Measurements from ENCODE around the gene SP140. TPM values are rescaled to one million over a fixed set of nuclear protein-coding genes. Genes with fewer than 3 reads are reported as not detected.

Gene SP140
- total RNA-seq, 2 experiments from 2014 or later, result 51.2 to 55.1 TPM

DNA sequence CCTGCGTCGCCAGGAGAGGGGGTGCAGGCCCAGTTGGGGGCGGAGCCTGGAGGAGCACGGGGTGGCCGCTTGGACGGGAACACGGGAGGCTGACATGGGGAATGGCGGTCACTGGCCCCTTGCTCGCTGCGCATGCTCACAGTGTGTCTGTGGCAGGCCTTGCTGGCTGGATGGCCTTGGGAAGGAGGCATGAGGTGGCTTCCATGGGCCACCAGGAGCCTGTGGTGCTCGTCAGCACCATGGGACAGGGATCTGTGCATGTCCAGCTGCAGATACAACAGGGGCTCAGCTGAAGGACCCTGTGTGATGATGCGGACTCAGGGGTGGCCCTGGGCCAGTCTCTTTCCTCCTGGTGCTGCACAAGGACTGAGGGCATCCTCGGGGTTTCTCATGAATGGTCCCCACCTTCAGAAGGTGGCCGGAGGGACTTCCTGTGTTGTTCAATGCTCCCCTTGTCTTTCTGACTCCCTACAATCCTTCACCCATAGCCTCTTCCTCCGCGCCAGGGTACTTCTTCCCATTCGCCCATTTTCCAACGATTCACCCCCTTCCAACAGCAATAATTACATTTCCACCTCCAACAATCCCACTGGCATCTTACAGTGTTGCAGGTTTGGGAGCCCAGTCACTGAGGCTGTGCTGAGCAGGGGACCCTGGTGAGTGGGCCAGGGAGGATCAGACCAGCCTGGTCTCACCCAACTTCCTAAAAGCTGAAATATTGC lies 98.0 kb downstream of the SP140 start:
- Histone ChIP-seq H3K36me3 (ENCODE audit: insufficient read depth, low read length) (peaks cover 5% of the 10 kb centered on the region), H3K9me3 (ENCODE audit: control insufficient read depth in 1 of 2, insufficient read depth in 1 of 2, low read length in 2 of 2) (peaks cover 0 to 8% of the 10 kb centered on the region in 2 experiments), H3K27me3 (ENCODE audit: control insufficient read depth in 1 of 2, insufficient read depth in 2 of 2, low read length in 2 of 2) (no peaks in the 10 kb centered on the region), H3K4me3 (ENCODE audit: low read length) (no peak overlapping the region), H3K4me1 (ENCODE audit: insufficient read depth, low read length) (peaks cover 58% of the 10 kb centered on the region), H3K27ac (ENCODE audit: low read depth in 1 of 2, low read length in 2 of 2) (no peak overlapping the region)
- Mint-ChIP-seq H3K9me3 (no peaks in the 10 kb centered on the region), H3K4me1 (ENCODE audit: low read depth) (peaks cover 84% of the 10 kb centered on the region), H3K27me3 (no peaks in the 10 kb centered on the region), H3K36me3 (ENCODE audit: low read depth) (peaks cover 9% of the 10 kb centered on the region), H3K4me3 (peak overlapping the region; percentile 2), H3K27ac (peak overlapping the region; percentile 49)
- CTCF ChIA-PET, result no interaction called here
- DNase-seq, result no peak
- POLR2A ChIA-PET, result interaction anchor here (0.9 to 1.2 kb wide), 2 partner anchors 9 kb away, joined by 3 read pairs; no protein-coding TSS in a partner anchor
- no peak for ATAC-seq (ENCODE audit: poor library complexity)
- TF ChIP-seq, protein P1, sequence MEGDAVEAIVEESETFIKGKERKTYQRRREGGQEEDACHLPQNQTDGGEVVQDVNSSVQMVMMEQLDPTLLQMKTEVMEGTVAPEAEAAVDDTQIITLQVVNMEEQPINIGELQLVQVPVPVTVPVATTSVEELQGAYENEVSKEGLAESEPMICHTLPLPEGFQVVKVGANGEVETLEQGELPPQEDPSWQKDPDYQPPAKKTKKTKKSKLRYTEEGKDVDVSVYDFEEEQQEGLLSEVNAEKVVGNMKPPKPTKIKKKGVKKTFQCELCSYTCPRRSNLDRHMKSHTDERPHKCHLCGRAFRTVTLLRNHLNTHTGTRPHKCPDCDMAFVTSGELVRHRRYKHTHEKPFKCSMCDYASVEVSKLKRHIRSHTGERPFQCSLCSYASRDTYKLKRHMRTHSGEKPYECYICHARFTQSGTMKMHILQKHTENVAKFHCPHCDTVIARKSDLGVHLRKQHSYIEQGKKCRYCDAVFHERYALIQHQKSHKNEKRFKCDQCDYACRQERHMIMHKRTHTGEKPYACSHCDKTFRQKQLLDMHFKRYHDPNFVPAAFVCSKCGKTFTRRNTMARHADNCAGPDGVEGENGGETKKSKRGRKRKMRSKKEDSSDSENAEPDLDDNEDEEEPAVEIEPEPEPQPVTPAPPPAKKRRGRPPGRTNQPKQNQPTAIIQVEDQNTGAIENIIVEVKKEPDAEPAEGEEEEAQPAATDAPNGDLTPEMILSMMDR (IDR thresholded peaks at IDR 0.05), result no peak
- intact Hi-C loops (cut with DNase I, micrococcal nuclease), result no loop called here

DNA sequence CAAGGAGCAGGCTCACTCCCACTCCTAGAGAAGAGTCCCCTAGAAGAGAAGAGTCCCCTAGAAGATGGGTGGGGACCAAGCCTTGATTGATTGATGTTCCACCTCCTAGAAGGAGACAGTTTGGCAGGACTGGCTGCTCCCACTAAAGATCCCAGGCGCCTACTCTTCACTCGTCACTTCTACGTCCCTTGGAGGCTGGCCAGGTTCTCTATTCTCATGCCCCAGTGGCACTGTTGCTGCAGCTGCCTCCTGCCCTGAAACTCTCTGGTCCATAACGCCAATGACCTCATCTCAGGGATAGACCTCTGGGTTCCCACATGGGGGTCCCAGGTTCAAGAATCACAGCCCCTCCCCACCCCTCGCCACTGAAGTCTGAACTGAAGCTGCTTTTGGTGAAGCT lies 99.0 kb downstream of the SP140 start:
- H3K4me3 Mint-ChIP-seq, result peak overlapping the region; percentile 2
- intact Hi-C loops (cut with DNase I, micrococcal nuclease), result no loop called here
- peaks cover 0 to 8% of the 10 kb centered on the region in 2 experiments for H3K9me3 ChIP-seq (ENCODE audit: control insufficient read depth in 1 of 2, insufficient read depth in 1 of 2, low read length in 2 of 2)
- no peaks in the 10 kb centered on the region for H3K9me3 Mint-ChIP-seq
- peaks cover 5% of the 10 kb centered on the region for H3K36me3 ChIP-seq (ENCODE audit: insufficient read depth, low read length)
- POLR2A ChIA-PET, result interaction anchor here (1.2 kb wide), 1 partner anchor 10 kb away, joined by 3 read pairs; no protein-coding TSS in a partner anchor
- TF ChIP-seq, protein P1 (IDR thresholded peaks at IDR 0.05), result no peak
- H3K27me3 Mint-ChIP-seq, result no peaks in the 10 kb centered on the region
- DNase-seq (no peak), ATAC-seq (ENCODE audit: poor library complexity) (no peak)
- H3K27me3 ChIP-seq (ENCODE audit: control insufficient read depth in 1 of 2, insufficient read depth in 2 of 2, low read length in 2 of 2), result no peaks in the 10 kb centered on the region
- peaks cover 50% of the 10 kb centered on the region for H3K4me1 ChIP-seq (ENCODE audit: insufficient read depth, low read length)
- peak overlapping the region; percentile 49 for H3K27ac Mint-ChIP-seq
- no peak overlapping the region for H3K4me3 ChIP-seq (ENCODE audit: low read length)
- no peak overlapping the region for H3K27ac ChIP-seq (ENCODE audit: low read depth in 1 of 2, low read length in 2 of 2)
- CTCF ChIA-PET, result no interaction called here
- peaks cover 17% of the 10 kb centered on the region for H3K36me3 Mint-ChIP-seq (ENCODE audit: low read depth)
- peaks cover 84% of the 10 kb centered on the region for H3K4me1 Mint-ChIP-seq (ENCODE audit: low read depth)

DNA sequence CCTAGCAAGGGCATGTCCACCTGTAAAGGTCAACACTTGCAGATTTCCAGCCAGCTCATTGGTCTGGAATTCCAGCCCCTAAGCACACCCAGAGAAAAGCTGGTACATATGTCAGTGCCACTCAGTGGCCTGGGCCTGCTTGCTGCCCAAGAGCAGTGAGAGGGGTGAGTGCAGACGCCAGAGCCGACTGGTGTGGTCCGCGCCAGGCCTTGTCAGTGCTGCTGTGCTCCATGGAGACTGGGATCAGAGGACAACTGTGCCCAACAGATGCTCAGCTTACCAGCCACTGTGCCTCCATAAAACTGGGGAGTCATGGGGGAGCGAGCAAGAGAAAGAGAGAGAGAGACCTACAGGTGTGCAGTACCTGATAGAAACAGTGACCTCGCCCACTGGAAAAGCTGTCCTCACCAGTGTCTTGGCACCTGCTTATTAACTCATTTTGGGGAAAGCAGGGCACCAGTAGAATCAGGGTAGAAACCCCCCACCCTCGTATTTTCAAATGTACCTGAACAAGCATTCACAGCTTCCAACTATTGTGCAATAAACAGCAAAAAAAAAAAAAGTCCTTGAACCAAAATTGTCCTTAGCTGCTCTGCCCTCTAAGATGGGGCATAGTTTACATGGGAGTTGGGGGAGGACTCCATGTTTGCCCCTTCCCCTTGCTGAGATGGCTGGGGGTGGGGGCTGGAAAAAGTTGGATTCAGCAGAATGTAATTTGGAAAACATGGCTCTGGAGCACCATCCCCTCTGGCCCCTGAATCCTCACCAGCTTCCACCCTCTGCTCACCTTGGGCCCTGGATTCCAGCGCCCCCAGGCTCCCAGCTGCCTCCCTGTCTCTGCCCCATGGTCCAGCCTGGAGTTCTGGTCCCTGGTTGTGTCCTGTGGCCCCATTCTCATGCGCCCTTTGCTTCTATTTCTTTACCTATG lies 100.0 kb downstream of the SP140 start:
- no peak for ATAC-seq (ENCODE audit: poor library complexity)
- Histone ChIP-seq H3K9me3 (ENCODE audit: control insufficient read depth in 1 of 2, insufficient read depth in 1 of 2, low read length in 2 of 2) (peaks cover 0 to 8% of the 10 kb centered on the region in 2 experiments), H3K4me3 (ENCODE audit: low read length) (no peak overlapping the region), H3K4me1 (ENCODE audit: insufficient read depth, low read length) (peaks cover 52% of the 10 kb centered on the region), H3K27me3 (ENCODE audit: control insufficient read depth in 1 of 2, insufficient read depth in 2 of 2, low read length in 2 of 2) (no peaks in the 10 kb centered on the region), H3K36me3 (ENCODE audit: insufficient read depth, low read length) (peaks cover 12% of the 10 kb centered on the region), H3K27ac (ENCODE audit: low read depth in 1 of 2, low read length in 2 of 2) (no peak overlapping the region)
- H3K36me3 Mint-ChIP-seq (ENCODE audit: low read depth), result peaks cover 28% of the 10 kb centered on the region
- H3K9me3 Mint-ChIP-seq, result no peaks in the 10 kb centered on the region
- ChIA-PET CTCF (no interaction called here), POLR2A (interaction anchor here (0.6 to 2.2 kb wide), 2 partner anchors 72 to 78 kb away, joined by 3 to 13 read pairs; no protein-coding TSS in a partner anchor)
- peaks cover 84% of the 10 kb centered on the region for H3K4me1 Mint-ChIP-seq (ENCODE audit: low read depth)
- H3K27ac Mint-ChIP-seq, result peak overlapping the region; percentile 98
- TF ChIP-seq, protein P1 (IDR thresholded peaks at IDR 0.05), result no peak
- DNase-seq, result no peak
- intact Hi-C loops (cut with DNase I, micrococcal nuclease), result loop anchor here (2.0 to 5.0 kb wide), 2 partner anchors 37 to 107 kb away; partner anchors contain the start of gene SP110 (in 2 of the 2)
- H3K27me3 Mint-ChIP-seq, result no peaks in the 10 kb centered on the region
- peak overlapping the region; percentile 74 for H3K4me3 Mint-ChIP-seq
